CD4-positive, alpha-beta T cell treated with Interferon gamma for 1 hour (primary cell): ENCODE results near the gene MIB2.
"Not testable (repeated sequence)": the region's sequence is repeated elsewhere in the genome, so short reads cannot be mapped to it uniquely, and the experiment has no call there.

Experiments
- DNase-seq: peaks from one replicate; pipeline ENCODE4 v3.0.0-alpha.2; 2020

MIB2 gene

GRCh38 chr1:1628754-1629429 lies 13.6 kb downstream of the MIB2 start:
- DNase-seq: peak; percentile 43

GRCh38 chr1:1629430-1630190 lies 14.3 kb downstream of the MIB2 start:
- peak; percentile 86 for DNase-seq

GRCh38 chr1:1630191-1630964 lies 15.1 kb downstream of the MIB2 start:
- peak; percentile 98 for DNase-seq

- peak; percentile 41 for DNase-seq
Measured at GRCh38 chr1:1630965-1631781, 15.9 kb downstream of the MIB2 start.

- DNase-seq: no peak
Measured at GRCh38 chr1:1631782-1632420, 16.6 kb downstream of the MIB2 start, which contains the start of gene MMP23B. MMP23B (plus strand) TSS chr1:1632173; CDS start chr1:1632219, 46 bp downstream.

- DNase-seq: not testable (repeated sequence)
Measured at GRCh38 chr1:1633409-1633808, 18.1 kb downstream of the MIB2 start.

- DNase-seq: not testable (repeated sequence)
Measured at GRCh38 chr1:1634613-1635012, 19.3 kb downstream of the MIB2 start.

- not testable (repeated sequence) for DNase-seq
Measured at GRCh38 chr1:1636621-1637478, 21.6 kb downstream of the MIB2 start.

- DNase-seq: not testable (repeated sequence)
Measured at GRCh38 chr1:1637479-1637875, 22.2 kb downstream of the MIB2 start.

GRCh38 chr1:1638528-1638927 lies 23.2 kb downstream of the MIB2 start:
- not testable (repeated sequence) for DNase-seq

GRCh38 chr1:1639368-1639767 lies 24.1 kb downstream of the MIB2 start:
- DNase-seq: not testable (repeated sequence)

- DNase-seq: not testable (repeated sequence)
Measured at GRCh38 chr1:1640081-1640480, 24.8 kb downstream of the MIB2 start.

- DNase-seq: not testable (repeated sequence)
Measured at GRCh38 chr1:1640711-1641461, 25.6 kb downstream of the MIB2 start.

GRCh38 chr1:1646326-1646725 lies 31.0 kb downstream of the MIB2 start:
- DNase-seq: not testable (repeated sequence)

- not testable (repeated sequence) for DNase-seq
Measured at GRCh38 chr1:1647567-1648241, 32.4 kb downstream of the MIB2 start.

GRCh38 chr1:1648265-1648664 lies 33.0 kb downstream of the MIB2 start:
- not testable (repeated sequence) for DNase-seq

- peak; percentile 97 for DNase-seq
Measured at GRCh38 chr1:1658583-1659549, 43.6 kb downstream of the MIB2 start, which contains the start of gene CDK11B. CDK11B (minus strand) TSS chr1:1659004; CDS start chr1:1657485, 1,519 bp downstream.

GRCh38 chr1:1662392-1662791 lies 47.1 kb downstream of the MIB2 start:
- DNase-seq: not testable (repeated sequence)
